Testis (tissue), 2 donors: ENCODE data around the gene TYROBP.
A peak's percentile ranks its signal among the peaks of the same experiment; 100 is the strongest.

Experiments
- POLR2A ChIP-seq: fragments of 450-650 bp; IDR thresholded peaks from one replicate; pipeline ENCODE4 v1.6.1; 2017; ENCODE audit warnings: antibody characterized with exemption, mild to moderate bottlenecking, moderate library complexity
- TF ChIP-seq, protein P1 (sequence below), 3 experiments: fragments of 450-650 bp in 2 of 3; fragments of 200-600 bp in 1 of 3; sonication (generic) in 1 of 3; IDR thresholded peaks; one replicate each; pipeline ENCODE4 v1.5.1; 2016 to 2019; ENCODE audit warnings: antibody characterized with exemption in 3 of 3, mild to moderate bottlenecking in 2 of 3, moderate library complexity in 1 of 3

DNA sequence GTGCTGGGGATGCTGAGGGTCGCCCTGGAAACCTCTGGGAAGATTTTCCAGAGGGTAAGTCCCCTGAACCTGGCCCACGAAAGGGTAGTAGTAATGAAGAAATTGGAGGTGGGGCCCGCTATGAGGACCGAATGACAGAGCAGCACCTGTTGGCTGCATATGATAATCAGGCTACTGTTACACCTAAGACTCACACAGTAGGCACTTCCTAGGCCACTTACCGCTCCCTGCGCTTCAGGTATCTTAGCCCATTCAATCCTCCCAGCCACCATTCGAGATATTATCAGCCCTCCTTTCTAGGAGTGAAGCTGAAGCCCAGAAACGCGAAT, 23.7 kb upstream of the TYROBP start:
- TF ChIP-seq POLR2A = no peak
- TF ChIP-seq, protein P1, sequence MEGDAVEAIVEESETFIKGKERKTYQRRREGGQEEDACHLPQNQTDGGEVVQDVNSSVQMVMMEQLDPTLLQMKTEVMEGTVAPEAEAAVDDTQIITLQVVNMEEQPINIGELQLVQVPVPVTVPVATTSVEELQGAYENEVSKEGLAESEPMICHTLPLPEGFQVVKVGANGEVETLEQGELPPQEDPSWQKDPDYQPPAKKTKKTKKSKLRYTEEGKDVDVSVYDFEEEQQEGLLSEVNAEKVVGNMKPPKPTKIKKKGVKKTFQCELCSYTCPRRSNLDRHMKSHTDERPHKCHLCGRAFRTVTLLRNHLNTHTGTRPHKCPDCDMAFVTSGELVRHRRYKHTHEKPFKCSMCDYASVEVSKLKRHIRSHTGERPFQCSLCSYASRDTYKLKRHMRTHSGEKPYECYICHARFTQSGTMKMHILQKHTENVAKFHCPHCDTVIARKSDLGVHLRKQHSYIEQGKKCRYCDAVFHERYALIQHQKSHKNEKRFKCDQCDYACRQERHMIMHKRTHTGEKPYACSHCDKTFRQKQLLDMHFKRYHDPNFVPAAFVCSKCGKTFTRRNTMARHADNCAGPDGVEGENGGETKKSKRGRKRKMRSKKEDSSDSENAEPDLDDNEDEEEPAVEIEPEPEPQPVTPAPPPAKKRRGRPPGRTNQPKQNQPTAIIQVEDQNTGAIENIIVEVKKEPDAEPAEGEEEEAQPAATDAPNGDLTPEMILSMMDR (IDR thresholded peaks at IDR 0.05) = peak in 1 of 3 experiments; percentile 9
